ENCODE measurements around the gene CCDC192.

- no peak for TF ChIP-seq CTCF (IDR thresholded peaks at IDR 0.05; ENCODE audit: insufficient read depth, low read depth, low read length)
- no peak for TF ChIP-seq EZH2 (IDR thresholded peaks at IDR 0.05; ENCODE audit: insufficient read depth, low read length)
Measured at GRCh38 chr5:127867022-127867783, 164.0 kb downstream of the CCDC192 start.

Data from astrocyte (in vitro differentiated cells and primary cell).